SK-N-MC (cell line): Measurements from ENCODE around the gene CTCFL.

Experiments
- EZH2 ChIP-seq: fragments of 200-600 bp; sonication (generic); IDR thresholded peaks from one replicate; pipeline ENCODE4 v1.6.1; 2017; ENCODE audit warnings: antibody characterized with exemption
- FOXP2 ChIP-seq: optimal IDR thresholded peaks from 2 replicates; pipeline ENCODE3; 2011; ENCODE audit warnings: mild to moderate bottlenecking, moderate library complexity; ENCODE audit not compliant: insufficient read depth; ENCODE audit errors: extremely low read length, control extremely low read depth

DNA sequence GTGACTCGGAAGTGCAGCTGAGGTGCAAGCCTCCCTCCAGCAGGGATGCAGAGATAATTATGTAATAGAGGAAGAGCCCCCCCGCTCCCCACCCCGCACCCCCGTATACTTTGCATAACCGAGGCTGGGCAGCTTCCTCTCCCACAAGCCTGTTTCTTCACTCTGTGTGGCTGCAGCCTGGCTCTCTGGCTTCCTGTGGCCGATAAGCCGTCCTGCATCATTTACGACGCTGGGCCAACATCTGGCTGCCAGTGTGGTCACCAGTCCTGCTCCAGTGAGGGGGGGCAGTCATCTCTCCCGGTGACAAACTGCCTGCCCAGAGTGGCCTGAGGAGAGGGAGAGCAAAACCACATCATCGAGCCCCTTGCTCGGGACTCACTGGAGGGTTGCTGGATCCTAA lies 74.5 kb downstream of the CTCFL start:
- TF ChIP-seq EZH2 (no peak), FOXP2 (no peak)
